Progenitor cell of endocrine pancreas (in vitro differentiated cells): ENCODE measurements around the gene TMA16. TPM values are rescaled to one million over a fixed set of nuclear protein-coding genes. Genes with fewer than 3 reads are reported as not detected.

Experiments used
- DNase-seq: peaks from one replicate; pipeline ENCODE4 v3.0.0; 2021; ENCODE audit warnings: low spot score; ENCODE audit not compliant: unreplicated experiment
- H3K27ac Mint-ChIP-seq: 2 replicates; pipeline ENCODE4 v1.8.0; 2021; ENCODE audit warnings: mild to moderate bottlenecking, moderate library complexity, mixed read lengths
- H3K27me3 Mint-ChIP-seq: 2 replicates; pipeline ENCODE4 v1.8.0; 2021; ENCODE audit warnings: mixed read lengths
- H3K36me3 Mint-ChIP-seq: 2 replicates; pipeline ENCODE4 v1.8.0; 2022; ENCODE audit warnings: mixed read lengths; ENCODE audit not compliant: insufficient read depth
- H3K4me1 Mint-ChIP-seq: 2 replicates; pipeline ENCODE4 v1.8.0; 2021; ENCODE audit warnings: low read depth, mixed read lengths
- H3K4me3 Mint-ChIP-seq: 2 replicates; pipeline ENCODE4 v1.8.0; 2021; ENCODE audit warnings: low read depth, mild to moderate bottlenecking, moderate library complexity, mixed read lengths
- H3K9me3 Mint-ChIP-seq: 2 replicates; pipeline ENCODE4 v1.8.0; 2021; ENCODE audit warnings: low read depth, mixed read lengths
- total RNA-seq: library from RNA; stranded (reverse); gene quantifications from 2 replicates; pipeline ENCODE4 v1.2.1, GENCODE V29; 2021
- TF ChIP-seq, protein P1 (sequence below): fragments of 200-600 bp; sonication (generic); IDR thresholded peaks from one replicate; pipeline ENCODE4 v1.5.0; 2021; ENCODE audit warnings: antibody characterized with exemption, mild to moderate bottlenecking; ENCODE audit not compliant: unreplicated experiment

TMA16 gene
- total RNA-seq, 1 donor from 2014 or later, result 22.2 TPM

DNA sequence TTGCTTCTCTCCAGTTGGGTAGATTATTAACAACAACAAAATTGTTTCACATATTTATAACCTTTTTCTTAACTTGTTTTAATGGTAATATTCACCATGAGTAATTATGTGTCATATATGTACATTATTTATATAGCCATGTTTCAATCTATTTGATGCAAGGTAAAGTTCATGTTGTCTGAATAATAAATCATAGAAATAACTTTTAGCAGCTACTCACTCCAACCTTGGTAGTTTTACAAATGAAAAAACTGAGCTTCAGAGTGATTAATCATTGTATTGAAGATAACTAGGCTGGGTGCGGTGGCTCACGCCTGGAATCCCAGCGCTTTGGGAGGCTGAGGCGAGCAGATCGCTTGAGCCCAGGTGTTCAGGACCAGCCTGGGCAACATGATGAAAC, 46.0 kb downstream of the TMA16 start:
- TF ChIP-seq, protein P1, sequence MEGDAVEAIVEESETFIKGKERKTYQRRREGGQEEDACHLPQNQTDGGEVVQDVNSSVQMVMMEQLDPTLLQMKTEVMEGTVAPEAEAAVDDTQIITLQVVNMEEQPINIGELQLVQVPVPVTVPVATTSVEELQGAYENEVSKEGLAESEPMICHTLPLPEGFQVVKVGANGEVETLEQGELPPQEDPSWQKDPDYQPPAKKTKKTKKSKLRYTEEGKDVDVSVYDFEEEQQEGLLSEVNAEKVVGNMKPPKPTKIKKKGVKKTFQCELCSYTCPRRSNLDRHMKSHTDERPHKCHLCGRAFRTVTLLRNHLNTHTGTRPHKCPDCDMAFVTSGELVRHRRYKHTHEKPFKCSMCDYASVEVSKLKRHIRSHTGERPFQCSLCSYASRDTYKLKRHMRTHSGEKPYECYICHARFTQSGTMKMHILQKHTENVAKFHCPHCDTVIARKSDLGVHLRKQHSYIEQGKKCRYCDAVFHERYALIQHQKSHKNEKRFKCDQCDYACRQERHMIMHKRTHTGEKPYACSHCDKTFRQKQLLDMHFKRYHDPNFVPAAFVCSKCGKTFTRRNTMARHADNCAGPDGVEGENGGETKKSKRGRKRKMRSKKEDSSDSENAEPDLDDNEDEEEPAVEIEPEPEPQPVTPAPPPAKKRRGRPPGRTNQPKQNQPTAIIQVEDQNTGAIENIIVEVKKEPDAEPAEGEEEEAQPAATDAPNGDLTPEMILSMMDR, result no peak
- H3K27ac Mint-ChIP-seq, result no peak overlapping the region
- H3K4me1 Mint-ChIP-seq, result no peaks in the 10 kb centered on the region
- no peaks in the 10 kb centered on the region for H3K27me3 Mint-ChIP-seq
- no peak overlapping the region for H3K4me3 Mint-ChIP-seq
- H3K9me3 Mint-ChIP-seq, result no peaks in the 10 kb centered on the region
- H3K36me3 Mint-ChIP-seq, result peaks cover 2% of the 10 kb centered on the region
- no peak for DNase-seq

DNA sequence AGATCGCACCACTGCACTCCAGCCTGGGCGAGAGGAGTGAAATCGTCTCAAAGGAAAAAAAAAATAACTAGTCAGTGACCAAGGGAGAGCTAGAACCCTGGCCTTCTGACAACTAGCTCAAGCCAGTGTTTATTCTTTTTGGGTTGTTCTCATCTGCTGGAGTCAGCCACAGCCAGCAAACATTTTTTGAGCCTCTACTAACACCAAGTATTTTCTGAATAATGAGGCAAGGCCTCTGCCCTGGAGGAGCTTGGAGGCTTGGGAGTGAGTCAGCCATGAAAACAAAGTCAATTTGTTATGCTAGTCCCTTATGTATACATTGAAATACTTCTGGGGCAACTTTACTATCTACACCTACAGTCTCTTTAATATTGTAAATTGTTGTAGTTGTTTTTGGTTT, 46.5 kb downstream of the TMA16 start:
- Mint-ChIP-seq H3K27me3 (no peaks in the 10 kb centered on the region), H3K9me3 (no peaks in the 10 kb centered on the region), H3K4me1 (no peaks in the 10 kb centered on the region), H3K4me3 (no peak overlapping the region), H3K27ac (no peak overlapping the region), H3K36me3 (peaks cover 2% of the 10 kb centered on the region)
- DNase-seq, result no peak
- TF ChIP-seq, protein P1, result no peak

DNA sequence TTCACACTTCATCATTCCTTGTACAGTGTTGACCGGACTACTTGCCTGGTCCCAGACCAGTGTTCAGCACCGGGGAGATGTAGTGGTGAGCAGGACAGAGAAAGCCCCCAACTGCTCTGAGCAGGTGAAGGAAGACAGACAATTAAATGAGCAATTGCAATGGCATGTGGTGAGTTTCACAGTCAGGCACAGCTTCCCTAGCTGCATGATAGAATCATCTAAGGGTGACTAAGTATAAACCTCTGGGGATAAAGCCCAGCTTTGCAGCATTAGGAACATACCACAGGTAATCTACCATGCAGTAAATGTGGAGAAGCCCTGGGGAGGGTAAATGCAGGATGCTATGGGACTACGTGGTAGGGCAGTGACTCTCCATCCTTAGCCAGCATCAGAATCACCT, 47.8 kb downstream of the TMA16 start:
- no peaks in the 10 kb centered on the region for H3K27me3 Mint-ChIP-seq
- H3K4me1 Mint-ChIP-seq, result no peaks in the 10 kb centered on the region
- H3K36me3 Mint-ChIP-seq, result peaks cover 2% of the 10 kb centered on the region
- TF ChIP-seq, protein P1, result no peak
- H3K4me3 Mint-ChIP-seq, result no peak overlapping the region
- no peaks in the 10 kb centered on the region for H3K9me3 Mint-ChIP-seq
- DNase-seq, result no peak
- no peak overlapping the region for H3K27ac Mint-ChIP-seq

DNA sequence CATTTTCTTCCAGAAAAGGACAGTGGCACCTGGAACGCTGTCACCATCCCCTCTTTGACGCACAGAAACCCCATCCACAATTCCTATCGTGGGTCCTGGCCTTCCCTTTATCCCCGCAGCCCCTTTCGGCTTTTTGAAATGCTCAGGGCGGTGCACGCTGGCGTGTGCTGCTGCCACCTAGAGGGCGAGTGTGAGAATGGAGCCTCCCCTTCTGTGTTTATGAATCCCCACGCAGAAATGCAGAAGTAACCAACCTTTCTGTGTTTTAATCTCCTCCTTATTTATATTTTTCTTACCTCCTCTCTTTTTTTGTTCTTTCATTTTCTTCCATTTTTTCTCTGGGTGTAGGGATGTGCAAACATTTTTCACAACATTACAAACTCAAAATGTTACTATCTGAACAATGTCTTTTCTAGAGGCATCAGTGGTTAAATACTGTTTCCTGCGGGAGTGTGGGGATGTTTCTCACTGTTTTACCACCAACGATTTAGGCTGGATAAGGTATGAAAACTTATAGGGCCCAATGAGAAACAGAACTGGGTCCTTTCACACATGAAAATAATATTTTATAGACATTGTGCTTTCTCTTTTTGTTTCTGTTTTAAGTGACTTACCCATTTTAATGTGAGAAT, 50.0 kb downstream of the TMA16 start:
- peak; percentile 41 for DNase-seq
- no peak overlapping the region for H3K27ac Mint-ChIP-seq
- no peaks in the 10 kb centered on the region for H3K27me3 Mint-ChIP-seq
- TF ChIP-seq, protein P1, result peak; percentile 96
- H3K4me1 Mint-ChIP-seq, result no peaks in the 10 kb centered on the region
- H3K4me3 Mint-ChIP-seq, result no peak overlapping the region
- H3K9me3 Mint-ChIP-seq, result no peaks in the 10 kb centered on the region
- no peaks in the 10 kb centered on the region for H3K36me3 Mint-ChIP-seq

DNA sequence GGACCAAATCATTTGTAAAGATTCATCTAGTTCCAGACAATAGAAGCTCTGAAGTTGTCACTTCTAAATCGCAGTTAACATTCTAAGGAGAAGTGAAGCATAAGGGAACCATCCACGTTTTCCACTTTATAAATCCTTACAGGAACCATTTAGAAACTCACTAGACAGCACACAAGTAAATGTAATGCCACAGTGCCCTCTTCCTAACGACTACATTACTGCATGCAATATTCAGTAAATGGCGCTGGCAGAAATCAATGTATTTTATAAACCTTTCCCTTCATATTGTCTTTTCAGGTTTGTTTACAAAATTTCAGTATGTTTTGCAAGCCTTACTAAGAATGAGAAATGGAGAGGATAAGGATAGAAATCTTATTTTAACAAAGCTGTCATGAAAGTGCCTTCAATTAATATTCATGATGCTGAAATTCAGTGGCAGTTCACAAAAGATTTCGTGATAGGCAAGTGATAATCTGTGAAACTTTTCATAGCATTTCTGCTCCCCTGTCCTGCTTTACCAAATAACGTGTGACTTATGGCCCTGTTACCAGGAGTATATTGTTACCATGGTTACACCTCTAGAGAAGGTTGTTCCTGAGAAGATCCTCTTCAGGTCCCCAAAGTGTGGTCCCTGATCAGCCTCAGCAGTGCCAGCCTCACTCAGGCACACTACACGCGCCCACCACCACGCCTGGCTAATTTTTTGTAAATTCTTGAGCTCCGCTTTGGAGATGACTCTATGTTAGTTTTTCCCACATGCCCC, 54.2 kb downstream of the TMA16 start:
- H3K27ac Mint-ChIP-seq, result no peak overlapping the region
- no peaks in the 10 kb centered on the region for H3K36me3 Mint-ChIP-seq
- no peaks in the 10 kb centered on the region for H3K27me3 Mint-ChIP-seq
- TF ChIP-seq, protein P1, result peak; percentile 76
- H3K4me1 Mint-ChIP-seq, result peaks cover 2% of the 10 kb centered on the region
- no peak for DNase-seq
- H3K4me3 Mint-ChIP-seq, result peak overlapping the region; percentile 36
- no peaks in the 10 kb centered on the region for H3K9me3 Mint-ChIP-seq
